ENCODE results near the gene IL9R.

The IL9R gene

GRCh38 chrX:155997436-155997835, at the start of gene IL9R:
Gene IL9R (plus strand): TSS chrX:155997696. CDS start chrX:155997760, 64 bp downstream.
- TF ChIP-seq CTCF (IDR thresholded peaks at IDR 0.05; ENCODE audit: poor library complexity, severe bottlenecking) = no peak
- DNase-seq (ENCODE audit: low spot score) (no peak), ATAC-seq (ENCODE audit: low read depth) (no peak)
- H3K9me3 ChIP-seq (ENCODE audit: severe bottlenecking) = no peaks in the 10 kb centered on the region
- H3K27ac ChIP-seq (ENCODE audit: poor library complexity, severe bottlenecking) = no peak within 1 kb of the TSS
- no peaks in the 10 kb centered on the region for H3K27me3 ChIP-seq (ENCODE audit: insufficient read depth, poor library complexity, severe bottlenecking)
- H3K4me1 ChIP-seq (ENCODE audit: insufficient read depth, poor library complexity, severe bottlenecking) = no peaks in the 10 kb centered on the region
- H3K36me3 ChIP-seq (ENCODE audit: low read depth) = no peaks in the 10 kb centered on the region
- H3K4me3 ChIP-seq (ENCODE audit: severe bottlenecking) = no peak within 1 kb of the TSS

- H3K27ac ChIP-seq (ENCODE audit: poor library complexity, severe bottlenecking) = no peak overlapping the region
- no peaks in the 10 kb centered on the region for H3K4me1 ChIP-seq (ENCODE audit: insufficient read depth, poor library complexity, severe bottlenecking)
- DNase-seq (ENCODE audit: low spot score) (no peak), ATAC-seq (ENCODE audit: low read depth) (peak; percentile 29; the same call in 2 of the 3 replicates)
- H3K36me3 ChIP-seq (ENCODE audit: low read depth) = no peaks in the 10 kb centered on the region
- H3K9me3 ChIP-seq (ENCODE audit: severe bottlenecking) = no peaks in the 10 kb centered on the region
- no peak overlapping the region for H3K4me3 ChIP-seq (ENCODE audit: severe bottlenecking)
- no peaks in the 10 kb centered on the region for H3K27me3 ChIP-seq (ENCODE audit: insufficient read depth, poor library complexity, severe bottlenecking)
- no peak for TF ChIP-seq CTCF (IDR thresholded peaks at IDR 0.05; ENCODE audit: poor library complexity, severe bottlenecking)
Measured at GRCh38 chrX:155949098-155949497, 48.4 kb upstream of the IL9R start.

- Histone ChIP-seq H3K4me1 (ENCODE audit: insufficient read depth, poor library complexity, severe bottlenecking) (no peaks in the 10 kb centered on the region), H3K27me3 (ENCODE audit: insufficient read depth, poor library complexity, severe bottlenecking) (no peaks in the 10 kb centered on the region), H3K27ac (ENCODE audit: poor library complexity, severe bottlenecking) (no peak overlapping the region), H3K4me3 (ENCODE audit: severe bottlenecking) (no peak overlapping the region), H3K9me3 (ENCODE audit: severe bottlenecking) (peaks cover 3% of the 10 kb centered on the region), H3K36me3 (ENCODE audit: low read depth) (no peaks in the 10 kb centered on the region)
- no peak for TF ChIP-seq CTCF (IDR thresholded peaks at IDR 0.05; ENCODE audit: poor library complexity, severe bottlenecking)
- DNase-seq (ENCODE audit: low spot score) = no peak
- ATAC-seq (ENCODE audit: low read depth) = no peak
Measured at GRCh38 chrX:155951237-155951789, 46.2 kb upstream of the IL9R start.

GRCh38 chrX:155953055-155953454, 44.4 kb upstream of the IL9R start:
- ATAC-seq (ENCODE audit: low read depth) = no peak
- Histone ChIP-seq H3K4me3 (ENCODE audit: severe bottlenecking) (no peak overlapping the region), H3K9me3 (ENCODE audit: severe bottlenecking) (peaks cover 3% of the 10 kb centered on the region), H3K4me1 (ENCODE audit: insufficient read depth, poor library complexity, severe bottlenecking) (no peaks in the 10 kb centered on the region), H3K27ac (ENCODE audit: poor library complexity, severe bottlenecking) (no peak overlapping the region), H3K36me3 (ENCODE audit: low read depth) (no peaks in the 10 kb centered on the region), H3K27me3 (ENCODE audit: insufficient read depth, poor library complexity, severe bottlenecking) (no peaks in the 10 kb centered on the region)
- DNase-seq (ENCODE audit: low spot score) = no peak
- TF ChIP-seq CTCF (IDR thresholded peaks at IDR 0.05; ENCODE audit: poor library complexity, severe bottlenecking) = no peak

- TF ChIP-seq CTCF (IDR thresholded peaks at IDR 0.05; ENCODE audit: poor library complexity, severe bottlenecking) = no peak
- Histone ChIP-seq H3K4me1 (ENCODE audit: insufficient read depth, poor library complexity, severe bottlenecking) (no peaks in the 10 kb centered on the region), H3K27me3 (ENCODE audit: insufficient read depth, poor library complexity, severe bottlenecking) (no peaks in the 10 kb centered on the region), H3K36me3 (ENCODE audit: low read depth) (no peaks in the 10 kb centered on the region), H3K9me3 (ENCODE audit: severe bottlenecking) (peaks cover 3% of the 10 kb centered on the region), H3K27ac (ENCODE audit: poor library complexity, severe bottlenecking) (no peak overlapping the region), H3K4me3 (ENCODE audit: severe bottlenecking) (no peak overlapping the region)
- DNase-seq (ENCODE audit: low spot score) = no peak
- ATAC-seq (ENCODE audit: low read depth) = no peak
Measured at GRCh38 chrX:155954793-155955192, 42.7 kb upstream of the IL9R start.
